Ovary (tissue), 9 donors: ENCODE data around the gene MRPL10. TPM values are rescaled to one million over a fixed set of nuclear protein-coding genes. Genes with fewer than 3 reads are reported as not detected.
A peak's percentile ranks its signal among the peaks of the same experiment; 100 is the strongest.

Experiments used
- DNase-seq, 5 donors: peaks; one replicate each; pipeline ENCODE4 v3.0.0-alpha.2; 2019 to 2020
- H3K27ac ChIP-seq, 2 donors: fragments of 200-600 bp; one replicate each; pipeline versions ENCODE4 v1.5.1 to v1.8.0; 2019 to 2022
- H3K27me3 ChIP-seq: fragments of 200-600 bp; one replicate; pipeline ENCODE4 v1.8.0; 2022
- H3K36me3 ChIP-seq: fragments of 200-600 bp; sonication (generic); one replicate; pipeline ENCODE4 v1.5.1; 2019
- H3K4me1 ChIP-seq: one replicate; pipeline ENCODE4 v1.8.1; 2013; ENCODE audit warnings: mild to moderate bottlenecking, moderate library complexity; ENCODE audit not compliant: insufficient read depth
- H3K4me3 ChIP-seq: fragments of 200-600 bp; sonication (generic); one replicate; pipeline ENCODE4 v1.5.1; 2017
- H3K9me3 ChIP-seq, 2 donors: fragments of 200-600 bp in 1 of 2; sonication (generic) in 1 of 2; one replicate each; pipeline versions ENCODE4 v1.5.1 to v1.8.1; 2013 to 2019; ENCODE audit warnings: mild to moderate bottlenecking in 1 of 2, moderate library complexity in 1 of 2
- EP300 ChIP-seq: sonication (generic); formaldehyde crosslinking; IDR thresholded peaks from one replicate; pipeline ENCODE4 v1.6.1; 2017; ENCODE audit warnings: antibody characterized with exemption
- POLR2A ChIP-seq: fragments of 450-650 bp; IDR thresholded peaks from one replicate; pipeline ENCODE4 v1.6.1; 2017; ENCODE audit warnings: antibody characterized with exemption, mild to moderate bottlenecking, moderate library complexity
- WGBS, 3 donors: extraction: QIAGEN DNeasy Blood & Tissue Kit in 1 of 3; methylation state at CpG; one replicate each; pipeline versions ENCODE4 v1.1.5 to v1.1.7; 2013 to 2017; 5-methylcytosine and 5-hydroxymethylcytosine counted together
- intact Hi-C, 4 donors: fragments of 100-400 bp; cut with DNase I; formaldehyde crosslinking; loops; one replicate each; pipeline versions ENCODE4 v1.11.0 to v1.15.1; 2022 to 2023
- polyA plus RNA-seq, 2 donors: library from polyadenylated mRNA; stranded (reverse); fragments of 200-250 nt in 1 of 2; fragments of 350-450 nt in 1 of 2; fragmentation: Illumina TruSeq in 1 of 2; extraction: RNeasy Lipid Tissue Mini Kit (QIAGEN cat#74804) in 1 of 2; gene quantifications; one replicate each; pipeline ENCODE4 v1.2.3, GENCODE V29; 2013 to 2014
- total RNA-seq, 7 donors: library from RNA; depleted of rRNA in 2 of 7; stranded (reverse); fragments of >200 nt in 2 of 7; fragmentation: NEBNext Ultra II Directional in 3 of 7; extraction: Animal tissue kit (Norgen Biotek cat#: 25700) in 3 of 7; gene quantifications; one replicate each; pipeline versions ENCODE4 v1.1.0 to v1.2.4, GENCODE V29; 2016 to 2023
- TF ChIP-seq, protein P1 (sequence below), 3 donors: fragments of 450-650 bp in 2 of 3; fragments of 200-600 bp in 1 of 3; IDR thresholded peaks; one replicate each; pipeline versions ENCODE4 v1.5.1 to v1.8.0; 2016 to 2022; ENCODE audit warnings: antibody characterized with exemption in 3 of 3, mild to moderate bottlenecking in 1 of 3
- donor health status: DM: no; HTN: no; CAD: no; lungs with moderate emphysema.
- donor health status: DM: no; HTN: no; CAD: no.
- donor health status: Bipolar disorder and iron deficiency.
- donor health status: DM: yes; HTN: yes; CAD: no.
- donor health status: DM: no; HTN: no; CAD: no.
- donor health status: DM: yes; HTN: yes; CAD: no.

Gene MRPL10
- total and polyA plus RNA-seq, 9 donors, result 30.4 to 64.4 (median 48.8) TPM

DNA sequence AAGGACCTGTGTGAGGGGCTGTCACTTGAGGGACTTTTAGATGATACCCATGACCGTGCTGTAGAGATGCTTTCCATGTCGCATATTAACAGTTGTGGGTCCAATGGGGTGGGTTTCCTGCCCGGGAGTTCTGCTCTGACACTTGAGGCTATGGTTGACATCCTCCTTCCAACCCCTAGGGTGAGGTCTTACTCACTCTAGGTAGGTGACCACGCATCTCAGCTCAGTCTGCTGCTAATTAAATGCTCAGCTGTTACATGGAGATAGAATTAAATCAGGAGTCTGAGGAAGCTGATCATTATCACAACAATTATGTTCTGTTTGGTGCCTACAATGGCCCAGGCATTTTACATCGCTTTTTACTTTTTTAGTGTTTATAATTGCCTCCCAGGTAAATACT is 49.9 kb downstream of the MRPL10 start:
- Histone ChIP-seq H3K4me3 (no peak overlapping the region), H3K27ac (no peak overlapping the region), H3K27me3 (no peaks in the 10 kb centered on the region), H3K36me3 (no peaks in the 10 kb centered on the region), H3K9me3 (no peaks in the 10 kb centered on the region), H3K4me1 (no peaks in the 10 kb centered on the region)
- TF ChIP-seq, protein P1, sequence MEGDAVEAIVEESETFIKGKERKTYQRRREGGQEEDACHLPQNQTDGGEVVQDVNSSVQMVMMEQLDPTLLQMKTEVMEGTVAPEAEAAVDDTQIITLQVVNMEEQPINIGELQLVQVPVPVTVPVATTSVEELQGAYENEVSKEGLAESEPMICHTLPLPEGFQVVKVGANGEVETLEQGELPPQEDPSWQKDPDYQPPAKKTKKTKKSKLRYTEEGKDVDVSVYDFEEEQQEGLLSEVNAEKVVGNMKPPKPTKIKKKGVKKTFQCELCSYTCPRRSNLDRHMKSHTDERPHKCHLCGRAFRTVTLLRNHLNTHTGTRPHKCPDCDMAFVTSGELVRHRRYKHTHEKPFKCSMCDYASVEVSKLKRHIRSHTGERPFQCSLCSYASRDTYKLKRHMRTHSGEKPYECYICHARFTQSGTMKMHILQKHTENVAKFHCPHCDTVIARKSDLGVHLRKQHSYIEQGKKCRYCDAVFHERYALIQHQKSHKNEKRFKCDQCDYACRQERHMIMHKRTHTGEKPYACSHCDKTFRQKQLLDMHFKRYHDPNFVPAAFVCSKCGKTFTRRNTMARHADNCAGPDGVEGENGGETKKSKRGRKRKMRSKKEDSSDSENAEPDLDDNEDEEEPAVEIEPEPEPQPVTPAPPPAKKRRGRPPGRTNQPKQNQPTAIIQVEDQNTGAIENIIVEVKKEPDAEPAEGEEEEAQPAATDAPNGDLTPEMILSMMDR (IDR thresholded peaks at IDR 0.05), result no peak
- TF ChIP-seq EP300, result no peak
- no peak for TF ChIP-seq POLR2A
- intact Hi-C loops, result no loop called here
- no peak for DNase-seq
- 64 to 70% (median 66%) methylated on average over 5 of the region's 5 CpGs for WGBS, 3 donors

DNA sequence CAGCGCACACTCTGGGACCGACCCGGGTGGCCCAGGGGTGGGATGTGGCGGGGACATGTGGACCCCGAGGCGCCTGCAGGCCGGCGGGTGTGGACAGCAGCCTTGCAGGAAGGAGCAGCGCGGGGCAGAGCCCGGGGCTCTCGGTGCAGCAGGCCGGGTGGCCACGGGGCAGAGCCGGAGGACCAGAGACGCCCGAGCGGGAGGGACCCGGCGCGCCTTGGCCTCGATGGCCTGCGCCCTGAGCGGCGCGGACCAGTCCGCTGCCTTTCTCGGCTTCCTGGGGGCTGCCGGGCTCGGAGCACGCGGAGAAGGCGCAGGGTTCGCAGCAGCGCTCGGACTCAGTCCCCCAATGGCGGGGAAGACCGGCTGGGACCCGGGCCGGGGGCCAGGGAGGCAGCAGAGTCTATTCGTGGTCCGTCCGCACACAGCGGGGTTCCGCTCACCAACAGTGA is 53.1 kb downstream of the MRPL10 start:
- TF ChIP-seq EP300 (no peak), POLR2A (no peak)
- TF ChIP-seq, protein P1 (IDR thresholded peaks at IDR 0.05), result no peak
- no peak for DNase-seq
- no peaks in the 10 kb centered on the region for H3K36me3 ChIP-seq
- no peak overlapping the region for H3K27ac ChIP-seq
- WGBS, 3 donors, result 18 to 24% (median 22%) methylated on average over 29 to 45 of the region's 45 CpGs
- H3K4me1 ChIP-seq, result no peaks in the 10 kb centered on the region
- no peak overlapping the region for H3K4me3 ChIP-seq
- H3K9me3 ChIP-seq, result no peaks in the 10 kb centered on the region
- intact Hi-C loops, result no loop called here
- no peaks in the 10 kb centered on the region for H3K27me3 ChIP-seq

DNA sequence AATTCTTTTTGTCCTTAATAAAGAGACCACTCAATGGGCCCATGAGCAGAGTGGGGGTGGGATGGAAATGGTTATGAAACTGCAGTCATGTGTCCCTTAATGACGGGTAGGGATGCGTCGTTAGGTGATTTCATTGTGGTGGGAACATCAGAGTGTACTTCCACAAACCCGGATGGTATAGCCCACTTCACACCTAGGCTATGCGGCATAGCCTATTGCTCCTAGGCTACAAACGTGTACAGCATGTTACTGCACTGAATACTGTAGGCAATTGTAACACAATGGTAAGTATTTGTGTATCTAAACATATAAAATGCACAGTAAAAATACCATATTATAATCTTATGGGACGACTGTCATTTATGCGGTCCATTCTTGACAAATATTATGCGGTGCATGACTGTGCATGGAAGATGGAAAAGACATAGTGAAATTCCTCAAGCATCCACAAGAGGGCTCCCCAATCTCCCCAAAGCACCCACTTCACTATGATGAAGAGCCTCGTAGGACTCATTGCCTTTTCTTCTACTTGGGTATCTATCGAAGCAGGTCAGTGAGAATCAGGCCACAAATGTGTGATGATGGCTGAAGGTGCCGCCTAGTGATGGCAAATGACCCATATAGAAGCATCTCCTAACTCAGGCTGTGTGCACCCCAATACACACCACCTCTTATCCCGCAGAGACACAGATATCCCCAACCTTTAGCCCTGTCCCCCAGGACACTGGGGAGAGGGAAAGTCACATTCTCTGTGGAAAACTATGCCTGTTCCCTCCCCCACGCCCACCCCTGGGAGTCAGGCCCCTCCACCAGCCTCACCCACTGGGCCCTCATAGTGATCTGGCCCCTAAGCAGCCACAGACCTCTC is 54.8 kb downstream of the MRPL10 start:
- intact Hi-C loops, result no loop called here
- no peaks in the 10 kb centered on the region for H3K27me3 ChIP-seq
- WGBS, 3 donors, result 42 to 46% (median 44%) methylated on average over 14 of the region's 14 CpGs
- H3K4me1 ChIP-seq, result no peaks in the 10 kb centered on the region
- H3K9me3 ChIP-seq, result peaks cover 0 to 7% of the 10 kb centered on the region in 2 donors
- no peak for TF ChIP-seq EP300
- TF ChIP-seq, protein P1 (IDR thresholded peaks at IDR 0.05), result peak in 1 of 3 donors; percentile 40
- H3K27ac ChIP-seq, result no peak overlapping the region
- H3K4me3 ChIP-seq, result no peak overlapping the region
- no peak for DNase-seq
- no peaks in the 10 kb centered on the region for H3K36me3 ChIP-seq

DNA sequence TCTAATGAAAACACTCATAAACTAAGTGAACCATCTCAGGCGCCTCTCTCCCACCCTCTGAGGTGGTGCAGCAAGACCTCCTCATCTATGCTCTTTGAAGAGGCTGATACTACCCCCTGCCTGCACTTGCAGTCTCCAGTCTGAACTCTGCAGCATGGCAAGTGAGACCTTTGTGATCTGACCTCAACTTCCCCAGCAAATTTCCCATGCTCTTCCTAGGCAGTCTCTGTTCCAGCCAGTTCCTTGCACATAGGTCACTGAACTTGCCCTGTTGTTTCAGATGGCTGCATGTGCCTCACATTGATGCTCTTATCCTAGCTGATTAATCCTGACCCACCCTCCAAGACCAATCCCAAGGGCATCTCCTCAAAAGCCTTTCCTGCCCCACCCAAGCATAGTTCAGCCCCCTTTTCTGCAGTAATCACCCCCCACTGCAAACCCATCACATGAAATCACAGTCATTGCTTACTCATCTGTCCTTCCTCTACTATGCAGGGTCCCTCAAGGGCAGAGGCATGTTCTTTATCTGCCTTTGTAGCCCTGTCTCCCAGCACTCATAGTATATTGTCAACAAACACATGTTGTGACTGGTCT is 56.3 kb downstream of the MRPL10 start:
- no peaks in the 10 kb centered on the region for H3K27me3 ChIP-seq
- no peak overlapping the region for H3K4me3 ChIP-seq
- DNase-seq, result no peak
- H3K4me1 ChIP-seq, result no peaks in the 10 kb centered on the region
- intact Hi-C loops, result no loop called here
- no peaks in the 10 kb centered on the region for H3K36me3 ChIP-seq
- WGBS, 3 donors, result 56 to 65% (median 64%) methylated on average over 1 of the region's 1 CpG
- H3K9me3 ChIP-seq, result peaks cover 0 to 8% of the 10 kb centered on the region in 2 donors
- no peak overlapping the region for H3K27ac ChIP-seq
- TF ChIP-seq, protein P1 (IDR thresholded peaks at IDR 0.05), result no peak
- TF ChIP-seq EP300 (no peak), POLR2A (no peak)
